Heart left ventricle (tissue), 13 donors: ENCODE results near the gene TUSC2.

Experiments used
- POLR2A ChIP-seq, 2 donors: fragments of 450-650 bp; IDR thresholded peaks; one replicate each; pipeline ENCODE4 v1.6.1; 2017; ENCODE audit warnings: antibody characterized with exemption in 2 of 2, mild to moderate bottlenecking in 2 of 2, moderate library complexity in 2 of 2
- TF ChIP-seq, protein P1 (sequence below), 12 donors: fragments of 200-600 bp; sonication (generic) in 4 of 12; IDR thresholded peaks; one replicate each; pipeline versions ENCODE4 v1.5.0 to v1.8.0; 2018 to 2022; ENCODE audit warnings: antibody characterized with exemption in 12 of 12, mild to moderate bottlenecking in 5 of 12
- donor health status: ischemic (EF 13 %, LVEDD 7.1; RV severe dilation, severe dysfunction).
- donor health status: DM: no; HTN: yes; CAD: no.
- donor health status: DM: no; HTN: no; CAD: no.
- donor health status: ischemic (EF 25% LVEDD 6.9; RV normal size, moderate dysfunction).
- donor health status: ischemic (EF 25% LVEDD 5.7; RV mildly dilated, moderate dysfunction).
- donor health status: ischemic (EF 35%, LVEDD 5.7; RV mildly dilated, moderate dysfunction).
- donor health status: nonischemic (EF 11% LVEDD 7.7; RV severe dilation, severe dysfunction).
- donor health status: DM: yes; HTN: yes; CAD: no.
- donor health status: PGD.
- donor health status: ischemic (EF 29% LVEDD 5.4; RV normal size, mild dysfunction).
- donor health status: nonischemic (EF 23%, LVEDD 6.1; RV moderate dilation, normal function).

DNA sequence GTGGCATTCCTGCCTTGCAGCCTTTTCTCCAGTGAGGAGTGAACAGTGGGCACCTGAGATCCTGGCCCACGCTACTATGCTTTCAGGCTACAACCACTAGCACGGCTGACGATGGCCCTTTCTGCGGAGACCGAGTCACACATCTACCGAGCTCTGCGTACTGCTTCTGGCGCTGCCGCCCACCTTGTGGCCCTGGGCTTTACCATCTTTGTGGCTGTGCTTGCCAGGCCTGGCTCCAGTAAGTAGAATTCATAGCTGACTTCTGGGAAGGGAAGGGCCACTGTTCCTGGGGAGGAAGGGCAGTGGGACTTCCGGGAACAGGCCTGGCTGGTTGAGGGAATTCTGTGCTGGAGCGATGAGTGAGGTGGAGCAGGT is 23.3 kb upstream of the TUSC2 start:
- TF ChIP-seq, protein P1, sequence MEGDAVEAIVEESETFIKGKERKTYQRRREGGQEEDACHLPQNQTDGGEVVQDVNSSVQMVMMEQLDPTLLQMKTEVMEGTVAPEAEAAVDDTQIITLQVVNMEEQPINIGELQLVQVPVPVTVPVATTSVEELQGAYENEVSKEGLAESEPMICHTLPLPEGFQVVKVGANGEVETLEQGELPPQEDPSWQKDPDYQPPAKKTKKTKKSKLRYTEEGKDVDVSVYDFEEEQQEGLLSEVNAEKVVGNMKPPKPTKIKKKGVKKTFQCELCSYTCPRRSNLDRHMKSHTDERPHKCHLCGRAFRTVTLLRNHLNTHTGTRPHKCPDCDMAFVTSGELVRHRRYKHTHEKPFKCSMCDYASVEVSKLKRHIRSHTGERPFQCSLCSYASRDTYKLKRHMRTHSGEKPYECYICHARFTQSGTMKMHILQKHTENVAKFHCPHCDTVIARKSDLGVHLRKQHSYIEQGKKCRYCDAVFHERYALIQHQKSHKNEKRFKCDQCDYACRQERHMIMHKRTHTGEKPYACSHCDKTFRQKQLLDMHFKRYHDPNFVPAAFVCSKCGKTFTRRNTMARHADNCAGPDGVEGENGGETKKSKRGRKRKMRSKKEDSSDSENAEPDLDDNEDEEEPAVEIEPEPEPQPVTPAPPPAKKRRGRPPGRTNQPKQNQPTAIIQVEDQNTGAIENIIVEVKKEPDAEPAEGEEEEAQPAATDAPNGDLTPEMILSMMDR (IDR thresholded peaks at IDR 0.05): no peak
- no peak for TF ChIP-seq POLR2A (IDR thresholded peaks at IDR 0.05)
